IMR-90 (cell line): ENCODE measurements around the gene TMEM72. TPM values are rescaled to one million over a fixed set of nuclear protein-coding genes. Genes with fewer than 3 reads are reported as not detected.

ENCODE experiments used
- ATAC-seq: fragments of 200-7000 bp; cut with Tn5 transposase; 2 replicates; pipeline ENCODE4 v1.9.1; 2020; ENCODE audit warnings: low read depth, mild to moderate bottlenecking, moderate library complexity
- BruUV-seq: library from RNA; stranded (reverse); fragments of 400-500 nt; replicated peaks from 2 replicates; lab custom pipeline; 2021; lab: Mats Ljungman, UMichigan
- CTCF ChIA-PET: fragments of 300-600 bp; formaldehyde crosslinking; extraction: SDS; loops from one replicate; lab custom pipeline; 2021; ENCODE audit warnings: antibody characterized with exemption; lab: Yijun Ruan, JAX
- POLR2A ChIA-PET: fragments of 300-600 bp; sonication (Branson Sonifier 250); formaldehyde crosslinking; loops from one replicate; lab custom pipeline; 2022; ENCODE audit warnings: antibody characterized with exemption; ENCODE audit not compliant: unreplicated experiment; lab: Charles Lee
- DNase-seq: peaks from one replicate; pipeline ENCODE4 v3.0.0; 2013
- H2AFZ ChIP-seq: replicated peaks from 2 replicates; pipeline ENCODE3; 2013; ENCODE audit warnings: low read length, mild to moderate bottlenecking; ENCODE audit not compliant: poor library complexity
- H2AK5ac ChIP-seq: 2 replicates; pipeline ENCODE4 v1.6.1; 2013; ENCODE audit warnings: low read depth, low read length, inconsistent platforms
- H2AK9ac ChIP-seq: replicated peaks from 2 replicates; pipeline ENCODE3; 2013; ENCODE audit warnings: mild to moderate bottlenecking, low read depth, low read length, moderate library complexity; ENCODE audit not compliant: poor library complexity
- H2BK120ac ChIP-seq: 2 replicates; pipeline ENCODE4 v1.6.1; 2013; ENCODE audit warnings: low read depth, low read length, inconsistent platforms
- H2BK15ac ChIP-seq: 3 replicates; pipeline ENCODE4 v1.6.1; 2013; ENCODE audit warnings: low read depth, low read length, inconsistent platforms
- H2BK20ac ChIP-seq: 2 replicates; pipeline ENCODE4 v1.6.1; 2013; ENCODE audit warnings: low read depth, mild to moderate bottlenecking, inconsistent platforms, low read length, moderate library complexity
- H2BK5ac ChIP-seq: 2 replicates; pipeline ENCODE4 v1.6.1; 2013; ENCODE audit warnings: mild to moderate bottlenecking, low read depth, low read length, inconsistent platforms; ENCODE audit not compliant: poor library complexity, severe bottlenecking
- H3K14ac ChIP-seq: replicated peaks from 2 replicates; pipeline ENCODE4 v1.6.1; 2013; ENCODE audit warnings: low read depth, low read length, inconsistent platforms
- H3K18ac ChIP-seq: 2 replicates; pipeline ENCODE4 v1.6.1; 2013; ENCODE audit warnings: low read depth, low read length, control low read depth
- H3K23ac ChIP-seq: 2 replicates; pipeline ENCODE4 v1.6.1; 2013; ENCODE audit warnings: low read depth, low read length, inconsistent platforms
- H3K27ac ChIP-seq: 2 replicates; pipeline ENCODE4 v1.5.1; 2013; ENCODE audit warnings: mild to moderate bottlenecking, control low read depth, low read length; ENCODE audit not compliant: insufficient read depth
- H3K27me3 ChIP-seq: 2 replicates; pipeline ENCODE4 v1.6.1; 2013; ENCODE audit warnings: low read length; ENCODE audit not compliant: control insufficient read depth, insufficient read depth
- H3K36me3 ChIP-seq: 2 replicates; pipeline ENCODE4 v1.6.1; 2013; ENCODE audit warnings: low read length, mixed read lengths; ENCODE audit not compliant: control insufficient read depth, insufficient read depth
- H3K4ac ChIP-seq: 2 replicates; pipeline ENCODE4 v1.6.1; 2013; ENCODE audit warnings: low read depth, low read length, inconsistent platforms
- H3K4me1 ChIP-seq: 2 replicates; pipeline ENCODE4 v1.6.1; 2013; ENCODE audit warnings: low read length, mixed read lengths; ENCODE audit not compliant: control insufficient read depth, insufficient read depth
- H3K4me2 ChIP-seq: 2 replicates; pipeline ENCODE4 v1.6.1; 2013; ENCODE audit warnings: low read depth, mild to moderate bottlenecking, control low read depth, low read length, moderate library complexity
- H3K4me3 ChIP-seq: 2 replicates; pipeline ENCODE4 v1.5.1; 2013; ENCODE audit warnings: low read depth, mild to moderate bottlenecking, control low read depth, low read length, moderate library complexity; ENCODE audit not compliant: insufficient read depth
- H3K56ac ChIP-seq: 2 replicates; pipeline ENCODE4 v1.6.1; 2013; ENCODE audit warnings: low read length, inconsistent platforms; ENCODE audit not compliant: insufficient read depth; ENCODE audit errors: extremely low read depth
- H3K79me1 ChIP-seq, 2 experiments: 2 replicates each; pipeline ENCODE4 v1.6.1; 2013; ENCODE audit warnings: low read length in 2 of 2, inconsistent platforms in 1 of 2, low read depth in 1 of 2
- H3K9ac ChIP-seq: 2 replicates; pipeline ENCODE4 v1.6.1; 2013; ENCODE audit warnings: low read depth, low read length, control low read depth
- H3K9me1 ChIP-seq: 2 replicates; pipeline ENCODE4 v1.6.1; 2013; ENCODE audit warnings: low read length, inconsistent platforms; ENCODE audit not compliant: insufficient read depth
- H3K9me3 ChIP-seq: 2 replicates; pipeline ENCODE4 v1.6.1; 2013; ENCODE audit warnings: low read length; ENCODE audit not compliant: control insufficient read depth, insufficient read depth
- H4K20me1 ChIP-seq: 2 replicates; pipeline ENCODE4 v1.6.1; 2013; ENCODE audit warnings: low read length, inconsistent platforms; ENCODE audit not compliant: insufficient read depth
- H4K5ac ChIP-seq: 2 replicates; pipeline ENCODE4 v1.6.1; 2013; ENCODE audit warnings: mild to moderate bottlenecking, low read depth, low read length, control low read depth
- H4K8ac ChIP-seq, 2 experiments: 2 replicates each; pipeline ENCODE4 v1.6.1; 2013; ENCODE audit warnings: low read depth in 2 of 2, low read length in 2 of 2, control low read depth in 1 of 2, inconsistent platforms in 1 of 2
- H4K91ac ChIP-seq: 2 replicates; pipeline ENCODE4 v1.6.1; 2013; ENCODE audit warnings: low read depth, low read length, inconsistent platforms; ENCODE audit not compliant: insufficient read depth
- MAFK ChIP-seq: IDR thresholded peaks from 2 replicates; pipeline ENCODE4 v1.6.1; 2012; ENCODE audit warnings: low read depth, low read length, improper control_type of control experiment
- MAZ ChIP-seq: IDR thresholded peaks from 2 replicates; pipeline ENCODE4 v1.6.1; 2012; ENCODE audit warnings: low read depth, mild to moderate bottlenecking, low read length, improper control_type of control experiment, moderate library complexity, borderline replicate concordance
- NFE2L2 ChIP-seq: fragments of 150-350 bp; IDR thresholded peaks from 2 replicates; pipeline ENCODE4 v1.6.1; 2016; ENCODE audit warnings: low read depth, mild to moderate bottlenecking, low read length
- POLR2A ChIP-seq: IDR thresholded peaks from 2 replicates; pipeline ENCODE4 v1.6.1; 2012; ENCODE audit warnings: mild to moderate bottlenecking, low read depth, low read length
- SMC3 ChIP-seq: fragments of 150-350 bp; IDR thresholded peaks from 2 replicates; pipeline ENCODE4 v1.6.1; 2016; ENCODE audit warnings: low read depth, mild to moderate bottlenecking, antibody characterized with exemption, low read length, moderate library complexity
- dilution Hi-C: fragments of 300-500 bp; cut with HindIII; formaldehyde crosslinking; loops from one replicate; pipeline ENCODE4 v1.14.3; 2018; ENCODE audit warnings: low sequenced_read_pairs; ENCODE audit not compliant: unreplicated experiment
- in situ Hi-C: fragments of 300-500 bp; cut with MboI; formaldehyde crosslinking; loops from 3 replicates; pipeline ENCODE4 v1.14.3; 2019; ENCODE audit warnings: low sequenced_read_pairs, inconsistent platforms, mixed read lengths
- intact Hi-C: fragments of 100-400 bp; cut with micrococcal nuclease; formaldehyde crosslinking; loops from 2 replicates; pipeline ENCODE4 v1.10.0; 2022
- polyA plus RNA-seq, 3 experiments: library from polyadenylated mRNA; depleted of rRNA; stranded (reverse); fragments of >200 nt; gene quantifications; 2 replicates each; pipeline ENCODE4 v1.2.3, GENCODE V29; 2012; ENCODE audit warnings: low replicate concordance in 1 of 3
- total RNA-seq: library from RNA; depleted of rRNA; stranded (reverse); fragments of >200 nt; gene quantifications from 2 replicates; pipeline ENCODE4 v1.2.3, GENCODE V29; 2012
- TF ChIP-seq, protein P1 (sequence below): fragments of 150-350 bp; IDR thresholded peaks from 2 replicates; pipeline ENCODE4 v1.6.1; 2017; ENCODE audit warnings: mild to moderate bottlenecking, antibody characterized with exemption, low read length, low read depth

Gene TMEM72
- total and polyA plus RNA-seq, 2 of the 4 experiments (the other 2 are of a cell fraction) = not detected

DNA sequence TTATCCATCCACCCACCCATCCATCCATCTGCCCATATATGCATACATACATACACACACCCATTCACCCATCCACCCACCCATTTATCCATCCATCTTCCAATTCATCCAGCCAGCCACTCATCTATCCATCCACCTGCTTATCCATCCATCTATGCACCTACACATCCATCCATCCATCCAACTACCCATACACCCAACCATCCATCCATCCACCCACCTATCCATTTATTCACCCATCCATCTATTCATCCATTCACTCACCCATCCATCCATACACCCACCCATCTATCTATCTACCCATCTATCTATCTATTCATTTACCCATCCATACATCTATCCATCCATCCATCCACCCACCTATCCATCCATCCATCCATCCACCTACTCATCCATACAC is 17.3 kb downstream of the TMEM72 start:
- Histone ChIP-seq H3K4ac (no peak overlapping the region), H3K56ac (no peak overlapping the region), H3K23ac (no peak overlapping the region), H2AK5ac (no peak overlapping the region), H3K18ac (no peak overlapping the region), H3K36me3 (no peaks in the 10 kb centered on the region), H4K91ac (no peak overlapping the region), H3K4me3 (no peak overlapping the region), H3K14ac (no peak overlapping the region), H4K5ac (no peak overlapping the region), H4K20me1 (no peaks in the 10 kb centered on the region), H3K27me3 (peaks cover 16% of the 10 kb centered on the region), H2BK5ac (no peak overlapping the region), H2BK15ac (no peak overlapping the region), H3K79me1 (no peaks in the 10 kb centered on the region), H2BK120ac (no peak overlapping the region), H3K4me2 (no peak overlapping the region), H3K4me1 (peaks cover 3% of the 10 kb centered on the region; the same call in 1 of the 2 replicates), H2AK9ac (no peak overlapping the region), H2AFZ (no peak overlapping the region), H3K9me3 (no peaks in the 10 kb centered on the region), H3K27ac (no peak overlapping the region), H3K9ac (no peak overlapping the region), H3K9me1 (no peaks in the 10 kb centered on the region; the same call in 1 of the 2 replicates), H2BK20ac (no peak overlapping the region), H4K8ac (no peak overlapping the region)
- TF ChIP-seq NFE2L2 (no peak), MAFK (no peak), SMC3 (no peak), POLR2A (no peak), MAZ (no peak)
- TF ChIP-seq, protein P1, sequence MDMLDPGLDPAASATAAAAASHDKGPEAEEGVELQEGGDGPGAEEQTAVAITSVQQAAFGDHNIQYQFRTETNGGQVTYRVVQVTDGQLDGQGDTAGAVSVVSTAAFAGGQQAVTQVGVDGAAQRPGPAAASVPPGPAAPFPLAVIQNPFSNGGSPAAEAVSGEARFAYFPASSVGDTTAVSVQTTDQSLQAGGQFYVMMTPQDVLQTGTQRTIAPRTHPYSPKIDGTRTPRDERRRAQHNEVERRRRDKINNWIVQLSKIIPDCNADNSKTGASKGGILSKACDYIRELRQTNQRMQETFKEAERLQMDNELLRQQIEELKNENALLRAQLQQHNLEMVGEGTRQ = no peak
- ATAC-seq (no peak), DNase-seq (no peak)
- intact Hi-C loops = no loop called here
- dilution Hi-C loops = no loop called here
- ChIA-PET POLR2A (no interaction called here), CTCF (no interaction called here)
- no TSS peak for BruUV-seq
- in situ Hi-C loops = no loop called here
